Endothelial cell of umbilical vein (primary cell): ENCODE results near the gene FILIP1L. TPM values are rescaled to one million over a fixed set of nuclear protein-coding genes. Genes with fewer than 3 reads are reported as not detected.

Experiments used
- BruUV-seq: library from RNA; stranded (reverse); fragments of 400-500 nt; replicated peaks from 2 replicates; lab custom pipeline; 2021; lab: Mats Ljungman, UMichigan
- CTCF ChIA-PET: fragments of 300-600, 350-600 bp; sonication (Branson Sonifier 250); formaldehyde crosslinking; loops from one replicate; lab custom pipeline; 2021; ENCODE audit warnings: antibody characterized with exemption, inconsistent platforms; lab: Charles Lee
- POLR2A ChIA-PET: fragments of 300-600, 350-600 bp; sonication (Branson Sonifier 250); formaldehyde crosslinking; loops from one replicate; lab custom pipeline; 2021; ENCODE audit warnings: antibody characterized with exemption, inconsistent platforms; lab: Charles Lee
- DNase-seq: peaks from one replicate; pipeline ENCODE4 v3.0.0-alpha.2; 2011; ENCODE audit warnings: low read depth, low spot score
- FAIRE-seq: peaks from 2 replicates; lab custom pipeline; 2011; peaks lifted over from hg19 to GRCh38; lab: Jason Lieb, UNC
- H2AFZ ChIP-seq: 2 replicates; pipeline ENCODE4 v1.6.0; 2012; ENCODE audit warnings: low read depth, low read length, control low read depth, inconsistent platforms
- H3K27ac ChIP-seq: 2 replicates; pipeline ENCODE4 v1.5.1; 2011; ENCODE audit warnings: low read depth, mild to moderate bottlenecking, control low read depth, low read length, moderate library complexity; ENCODE audit not compliant: insufficient read depth
- H3K27me3 ChIP-seq, 2 experiments: 2 replicates each; pipeline versions ENCODE4 v1.6.0 to v1.6.1; 2011; ENCODE audit warnings: low read length in 2 of 2, mixed read lengths in 1 of 2; ENCODE audit not compliant: control insufficient read depth in 2 of 2, insufficient read depth in 2 of 2
- H3K36me3 ChIP-seq, 2 experiments: 2 replicates in 1 of 2; 3 replicates in 1 of 2; pipeline ENCODE4 v1.5.1; 2011; ENCODE audit warnings: low read length in 2 of 2, mild to moderate bottlenecking in 1 of 2, moderate library complexity in 1 of 2; ENCODE audit not compliant: control insufficient read depth in 2 of 2, insufficient read depth in 2 of 2; ENCODE audit errors: extremely low read depth in 1 of 2
- H3K4me1 ChIP-seq: 3 replicates; pipeline ENCODE4 v1.5.1; 2011; ENCODE audit warnings: mild to moderate bottlenecking, low read length; ENCODE audit not compliant: control insufficient read depth, insufficient read depth; ENCODE audit errors: extremely low read depth
- H3K4me2 ChIP-seq: 2 replicates; pipeline ENCODE4 v1.6.1; 2011; ENCODE audit warnings: low read length, control low read depth, mixed read lengths; ENCODE audit not compliant: insufficient read depth
- H3K4me3 ChIP-seq, 3 experiments: fragments of 200-600 bp in 1 of 3; sonication (generic), shearing (Covaris generic) in 1 of 3; replicated peaks in 1 of 3; 2 replicates each; pipeline ENCODE4 v1.5.1; 2011 to 2016; ENCODE audit warnings: control low read depth in 3 of 3, low read length in 3 of 3, mild to moderate bottlenecking in 2 of 3, inconsistent platforms in 1 of 3, low read depth in 1 of 3, moderate library complexity in 1 of 3; ENCODE audit not compliant: insufficient read depth in 1 of 3
- H3K79me2 ChIP-seq: 2 replicates; pipeline ENCODE4 v1.6.0; 2012; ENCODE audit warnings: low read length, inconsistent platforms; ENCODE audit not compliant: control insufficient read depth, insufficient read depth
- H3K9ac ChIP-seq: replicated peaks from 2 replicates; pipeline ENCODE3; 2011; ENCODE audit warnings: low read length, control low read depth; ENCODE audit not compliant: insufficient read depth; ENCODE audit errors: extremely low read depth
- H3K9me1 ChIP-seq: replicated peaks from 3 replicates; pipeline ENCODE4 v1.6.0; 2011; ENCODE audit warnings: mild to moderate bottlenecking, low read length; ENCODE audit not compliant: control insufficient read depth, insufficient read depth; ENCODE audit errors: extremely low read depth
- H3K9me3 ChIP-seq: replicated peaks from 2 replicates; pipeline ENCODE4 v1.5.1; 2012; ENCODE audit warnings: low read length, inconsistent platforms; ENCODE audit not compliant: control insufficient read depth, insufficient read depth
- H4K20me1 ChIP-seq: replicated peaks from 2 replicates; pipeline ENCODE3; 2011; ENCODE audit warnings: mild to moderate bottlenecking, low read length; ENCODE audit not compliant: control insufficient read depth, insufficient read depth; ENCODE audit errors: extremely low read depth
- CTCF ChIP-seq, 2 donors: IDR thresholded peaks; 1 replicate in 1 of 2; 2 replicates in 1 of 2; pipeline ENCODE4 v1.5.1; 2011; ENCODE audit warnings: low read length in 2 of 2, mild to moderate bottlenecking in 2 of 2, moderate library complexity in 2 of 2, control low read depth in 1 of 2, inconsistent platforms in 1 of 2, low read depth in 1 of 2; ENCODE audit not compliant: insufficient read depth in 1 of 2; ENCODE audit errors: extremely low read depth in 1 of 2
- EZH2 ChIP-seq: IDR thresholded peaks from 2 replicates; pipeline ENCODE4 v1.6.1; 2012; ENCODE audit warnings: borderline replicate concordance, low read depth, mild to moderate bottlenecking, moderate library complexity, low read length, inconsistent platforms; ENCODE audit not compliant: severe bottlenecking
- FOS ChIP-seq: IDR thresholded peaks from 2 replicates; pipeline ENCODE4 v1.6.1; 2011; ENCODE audit warnings: mild to moderate bottlenecking, low read length, moderate library complexity, borderline replicate concordance; ENCODE audit not compliant: insufficient read depth
- GATA2 ChIP-seq: IDR thresholded peaks from 2 replicates; pipeline ENCODE4 v1.7.0; 2011; ENCODE audit warnings: low read depth, mild to moderate bottlenecking, moderate library complexity, mixed read lengths, low read length; ENCODE audit not compliant: insufficient read length, insufficient read depth
- JUN ChIP-seq: IDR thresholded peaks from 2 replicates; pipeline ENCODE4 v1.6.1; 2011; ENCODE audit warnings: borderline replicate concordance, low read depth; ENCODE audit not compliant: insufficient read length, insufficient read depth
- MAX ChIP-seq: IDR thresholded peaks from 2 replicates; pipeline ENCODE4 v1.6.1; 2011; ENCODE audit not compliant: insufficient read depth, insufficient read length
- MYC ChIP-seq: IDR thresholded peaks from one replicate; pipeline ENCODE4 v1.6.1; 2011; ENCODE audit warnings: mild to moderate bottlenecking, low read depth, low read length
- POLR2A ChIP-seq: IDR thresholded peaks from 2 replicates; pipeline ENCODE4 v1.6.1; 2012; ENCODE audit warnings: low read depth, mild to moderate bottlenecking, control low read depth, low read length
- POLR2AphosphoS5 ChIP-seq: IDR thresholded peaks from 2 replicates; pipeline ENCODE4 v1.6.1; 2012; ENCODE audit warnings: low read depth, mild to moderate bottlenecking, control low read depth, low read length, moderate library complexity; ENCODE audit not compliant: insufficient read depth
- dilution Hi-C: fragments of 300-500 bp; cut with MboI; formaldehyde crosslinking; loops from one replicate; pipeline ENCODE4 v1.15.0; 2019; ENCODE audit warnings: low sequenced_read_pairs; ENCODE audit not compliant: extremely low pct_ligation_motif_present
- intact Hi-C: fragments of 100-400 bp; cut with micrococcal nuclease; formaldehyde crosslinking; loops from one replicate; pipeline ENCODE4 v1.10.0; 2022
- polyA plus RNA-seq, 4 experiments: library from polyadenylated mRNA; depleted of rRNA in 3 of 4; stranded (reverse) in 3 of 4; unstranded in 1 of 4; fragments of >200 nt; gene quantifications; 2 replicates each; pipeline versions ENCODE4 v1.2.1 to v1.2.3, GENCODE V29; 2011 to 2012; ENCODE audit warnings: missing spikeins in 1 of 4
- total RNA-seq: library from RNA; stranded (reverse); gene quantifications from 2 replicates; pipeline ENCODE4 v1.2.3, GENCODE V29; 2021

The FILIP1L gene
- total and polyA plus RNA-seq, 2 donors (not counting 3 experiments of a cell fraction or from before 2014, with no cell fraction given) = 26.0 to 29.9 TPM

GRCh38 chr3:99947356-99947755 is 166.9 kb downstream of the FILIP1L start:
- no TSS peak for BruUV-seq
- Histone ChIP-seq H3K9me3 (no peaks in the 10 kb centered on the region), H3K27ac (no peak overlapping the region), H2AFZ (no peak overlapping the region), H3K4me1 (no peaks in the 10 kb centered on the region), H3K4me3 (no peak overlapping the region), H3K4me2 (no peak overlapping the region), H3K36me3 (no peaks in the 10 kb centered on the region), H3K9ac (no peak overlapping the region), H3K9me1 (no peaks in the 10 kb centered on the region), H4K20me1 (no peaks in the 10 kb centered on the region), H3K27me3 (no peaks in the 10 kb centered on the region), H3K79me2 (no peaks in the 10 kb centered on the region)
- no peak for DNase-seq
- CTCF ChIA-PET = interaction anchor here (1.6 kb wide), 1 partner anchor 8 kb away, joined by 6 read pairs; no protein-coding TSS in a partner anchor
- TF ChIP-seq EZH2 = no peak
- no peak for TF ChIP-seq POLR2A
- TF ChIP-seq POLR2AphosphoS5 = no peak
- TF ChIP-seq GATA2 = no peak
- TF ChIP-seq JUN = no peak
- no peak for TF ChIP-seq CTCF (IDR thresholded peaks at IDR 0.05; ENCODE audit: extremely low read depth in 1 of 2, insufficient read depth in 1 of 2, low read depth in 1 of 2, low read length in 2 of 2)
- no peak for TF ChIP-seq MAX
- TF ChIP-seq MYC = no peak
- no peak for TF ChIP-seq FOS
- FAIRE-seq = no peak
- POLR2A ChIA-PET = no interaction called here
- dilution Hi-C loops (no loop called here), intact Hi-C loops (loop anchor here (1.0 kb wide), 1 partner anchor 33 kb away; no protein-coding TSS in a partner anchor)
